ENCODE data around the gene GDF9. TPM values are rescaled to one million over a fixed set of nuclear protein-coding genes. Genes with fewer than 3 reads are reported as not detected.

GDF9 gene
- total and polyA plus RNA-seq, 2 experiments from 2014 or later, result 0.11 to 0.14 TPM

DNA sequence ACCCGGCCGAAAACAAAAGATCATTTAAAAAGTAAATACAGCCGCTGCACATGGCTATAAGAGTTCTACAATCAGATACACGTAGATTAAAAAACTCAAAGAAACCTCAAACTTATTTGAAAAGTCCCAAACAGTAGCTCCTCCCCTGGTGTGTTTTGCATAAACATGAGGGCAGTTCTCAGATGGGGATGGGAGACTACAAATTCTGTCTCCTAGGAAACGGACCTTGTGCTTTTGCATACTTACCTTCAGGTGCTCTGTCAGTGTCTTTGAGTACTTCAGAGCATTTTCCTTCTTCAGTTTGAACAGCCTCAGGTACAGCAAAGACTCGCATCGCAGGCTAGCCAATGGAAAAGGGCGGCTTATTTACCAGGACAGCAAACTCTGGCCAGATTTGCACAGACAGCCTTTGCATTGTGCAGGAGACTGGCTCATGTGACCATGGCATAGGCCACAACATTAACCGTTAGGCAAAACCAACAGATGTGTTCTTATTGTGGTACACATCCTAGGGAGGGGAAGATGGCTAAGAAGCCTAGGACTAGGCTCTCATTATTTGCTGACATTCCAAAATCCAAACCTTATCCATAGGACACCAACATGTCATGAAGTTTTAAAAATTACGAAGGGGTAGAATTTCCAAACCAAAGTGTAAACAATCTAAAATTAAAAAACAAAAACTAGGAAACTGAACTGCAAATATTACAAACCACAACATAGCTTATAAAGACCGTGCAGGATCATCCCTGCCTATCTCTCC is 20.0 kb upstream of the GDF9 start:
- no peak overlapping the region for H3K4me3 Mint-ChIP-seq
- H3K4me1 ChIP-seq (ENCODE audit: insufficient read depth), result no peaks in the 10 kb centered on the region
- no peaks in the 10 kb centered on the region for H3K4me1 Mint-ChIP-seq
- H3F3A ChIP-seq (replicated peaks; ENCODE audit: low read depth), result no peaks in the 10 kb centered on the region
- H3K9me3 Mint-ChIP-seq, result no peaks in the 10 kb centered on the region
- H3K4me3 ChIP-seq, result no peak overlapping the region
- no peaks in the 10 kb centered on the region for H3K27me3 ChIP-seq (ENCODE audit: insufficient read depth)
- H3K4me2 ChIP-seq, result no peak overlapping the region
- no peak for TF ChIP-seq ZNF114 (CRISPR knock-in tag; IDR thresholded peaks at IDR 0.05)
- TF ChIP-seq, protein P1, sequence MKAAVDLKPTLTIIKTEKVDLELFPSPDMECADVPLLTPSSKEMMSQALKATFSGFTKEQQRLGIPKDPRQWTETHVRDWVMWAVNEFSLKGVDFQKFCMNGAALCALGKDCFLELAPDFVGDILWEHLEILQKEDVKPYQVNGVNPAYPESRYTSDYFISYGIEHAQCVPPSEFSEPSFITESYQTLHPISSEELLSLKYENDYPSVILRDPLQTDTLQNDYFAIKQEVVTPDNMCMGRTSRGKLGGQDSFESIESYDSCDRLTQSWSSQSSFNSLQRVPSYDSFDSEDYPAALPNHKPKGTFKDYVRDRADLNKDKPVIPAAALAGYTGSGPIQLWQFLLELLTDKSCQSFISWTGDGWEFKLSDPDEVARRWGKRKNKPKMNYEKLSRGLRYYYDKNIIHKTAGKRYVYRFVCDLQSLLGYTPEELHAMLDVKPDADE (IDR thresholded peaks at IDR 0.05), result no peak
- no peak overlapping the region for H3K27ac Mint-ChIP-seq
- no peak overlapping the region for H3K27ac ChIP-seq (ENCODE audit: low read depth)
- peaks cover 47% of the 10 kb centered on the region for H3K36me3 ChIP-seq (ENCODE audit: insufficient read depth)
- no peak overlapping the region for H2AFZ ChIP-seq
- ATAC-seq (no peak), DNase-seq (ENCODE audit: low spot score) (peak; percentile 33)
- H4K20me1 ChIP-seq (replicated peaks; ENCODE audit: insufficient read depth), result peaks cover 4% of the 10 kb centered on the region; the same call in 1 of the 2 replicates
- no peaks in the 10 kb centered on the region for H3K79me2 ChIP-seq (replicated peaks; ENCODE audit: insufficient read depth)
- no peaks in the 10 kb centered on the region for H3K27me3 Mint-ChIP-seq (ENCODE audit: insufficient read depth, low read depth, poor library complexity)
- H3K36me3 Mint-ChIP-seq (ENCODE audit: low read depth), result peaks cover 66% of the 10 kb centered on the region
- no peaks in the 10 kb centered on the region for H3K9me2 ChIP-seq (ENCODE audit: insufficient read depth)

DNA sequence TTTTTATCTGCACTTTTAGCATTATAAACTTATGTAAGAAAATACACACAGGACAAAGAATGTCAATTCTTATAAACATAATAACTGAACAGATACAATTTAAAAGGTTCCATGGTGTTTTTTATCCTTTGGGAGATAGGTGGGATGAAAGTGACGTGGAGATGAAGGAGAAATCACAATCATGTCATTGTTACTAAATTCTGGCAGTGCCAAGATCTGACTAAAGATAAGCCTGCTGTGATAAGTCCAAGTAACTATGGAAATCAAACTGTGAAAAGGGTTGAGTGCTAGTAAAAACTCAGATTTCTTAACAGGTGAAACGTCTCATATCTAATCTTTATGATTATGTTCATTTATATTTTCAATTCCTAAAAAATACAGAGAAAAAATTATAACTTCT is 18.3 kb upstream of the GDF9 start:
- Mint-ChIP-seq H3K36me3 (ENCODE audit: low read depth) (peaks cover 66% of the 10 kb centered on the region), H3K27me3 (ENCODE audit: insufficient read depth, low read depth, poor library complexity) (no peaks in the 10 kb centered on the region), H3K9me3 (no peaks in the 10 kb centered on the region), H3K4me1 (no peaks in the 10 kb centered on the region), H3K4me3 (no peak overlapping the region), H3K27ac (no peak overlapping the region)
- Histone ChIP-seq H3K9me2 (ENCODE audit: insufficient read depth) (no peaks in the 10 kb centered on the region), H3K4me1 (ENCODE audit: insufficient read depth) (no peaks in the 10 kb centered on the region), H3K4me3 (no peak overlapping the region), H3K79me2 (replicated peaks; ENCODE audit: insufficient read depth) (no peaks in the 10 kb centered on the region), H3K4me2 (no peak overlapping the region), H3K27ac (ENCODE audit: low read depth) (no peak overlapping the region), H4K20me1 (replicated peaks; ENCODE audit: insufficient read depth) (peaks cover 4% of the 10 kb centered on the region; the same call in 1 of the 2 replicates), H3K36me3 (ENCODE audit: insufficient read depth) (peaks cover 52% of the 10 kb centered on the region), H3F3A (replicated peaks; ENCODE audit: low read depth) (no peaks in the 10 kb centered on the region), H3K27me3 (ENCODE audit: insufficient read depth) (no peaks in the 10 kb centered on the region), H2AFZ (no peak overlapping the region)
- no peak for DNase-seq (ENCODE audit: low spot score)
- no peak for ATAC-seq
- TF ChIP-seq ZNF114 (CRISPR knock-in tag; IDR thresholded peaks at IDR 0.05), result no peak
- TF ChIP-seq CREB1 (CRISPR knock-in tag; IDR thresholded peaks at IDR 0.05; ENCODE audit: low read depth), result no peak
- TF ChIP-seq ZNF331 (CRISPR knock-in tag; IDR thresholded peaks at IDR 0.05; ENCODE audit: low read depth), result no peak
- TF ChIP-seq, protein P2, sequence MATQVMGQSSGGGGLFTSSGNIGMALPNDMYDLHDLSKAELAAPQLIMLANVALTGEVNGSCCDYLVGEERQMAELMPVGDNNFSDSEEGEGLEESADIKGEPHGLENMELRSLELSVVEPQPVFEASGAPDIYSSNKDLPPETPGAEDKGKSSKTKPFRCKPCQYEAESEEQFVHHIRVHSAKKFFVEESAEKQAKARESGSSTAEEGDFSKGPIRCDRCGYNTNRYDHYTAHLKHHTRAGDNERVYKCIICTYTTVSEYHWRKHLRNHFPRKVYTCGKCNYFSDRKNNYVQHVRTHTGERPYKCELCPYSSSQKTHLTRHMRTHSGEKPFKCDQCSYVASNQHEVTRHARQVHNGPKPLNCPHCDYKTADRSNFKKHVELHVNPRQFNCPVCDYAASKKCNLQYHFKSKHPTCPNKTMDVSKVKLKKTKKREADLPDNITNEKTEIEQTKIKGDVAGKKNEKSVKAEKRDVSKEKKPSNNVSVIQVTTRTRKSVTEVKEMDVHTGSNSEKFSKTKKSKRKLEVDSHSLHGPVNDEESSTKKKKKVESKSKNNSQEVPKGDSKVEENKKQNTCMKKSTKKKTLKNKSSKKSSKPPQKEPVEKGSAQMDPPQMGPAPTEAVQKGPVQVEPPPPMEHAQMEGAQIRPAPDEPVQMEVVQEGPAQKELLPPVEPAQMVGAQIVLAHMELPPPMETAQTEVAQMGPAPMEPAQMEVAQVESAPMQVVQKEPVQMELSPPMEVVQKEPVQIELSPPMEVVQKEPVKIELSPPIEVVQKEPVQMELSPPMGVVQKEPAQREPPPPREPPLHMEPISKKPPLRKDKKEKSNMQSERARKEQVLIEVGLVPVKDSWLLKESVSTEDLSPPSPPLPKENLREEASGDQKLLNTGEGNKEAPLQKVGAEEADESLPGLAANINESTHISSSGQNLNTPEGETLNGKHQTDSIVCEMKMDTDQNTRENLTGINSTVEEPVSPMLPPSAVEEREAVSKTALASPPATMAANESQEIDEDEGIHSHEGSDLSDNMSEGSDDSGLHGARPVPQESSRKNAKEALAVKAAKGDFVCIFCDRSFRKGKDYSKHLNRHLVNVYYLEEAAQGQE (IDR thresholded peaks at IDR 0.05; ENCODE audit: unreplicated experiment), result no peak
- TF ChIP-seq, protein P1 (IDR thresholded peaks at IDR 0.05), result no peak
- TF ChIP-seq POLR2AphosphoS5 (IDR thresholded peaks at IDR 0.05; ENCODE audit: low read depth), result no peak
- TF ChIP-seq EZH2phosphoT487 (IDR thresholded peaks at IDR 0.05; ENCODE audit: unreplicated experiment), result no peak
- TF ChIP-seq, protein P3, sequence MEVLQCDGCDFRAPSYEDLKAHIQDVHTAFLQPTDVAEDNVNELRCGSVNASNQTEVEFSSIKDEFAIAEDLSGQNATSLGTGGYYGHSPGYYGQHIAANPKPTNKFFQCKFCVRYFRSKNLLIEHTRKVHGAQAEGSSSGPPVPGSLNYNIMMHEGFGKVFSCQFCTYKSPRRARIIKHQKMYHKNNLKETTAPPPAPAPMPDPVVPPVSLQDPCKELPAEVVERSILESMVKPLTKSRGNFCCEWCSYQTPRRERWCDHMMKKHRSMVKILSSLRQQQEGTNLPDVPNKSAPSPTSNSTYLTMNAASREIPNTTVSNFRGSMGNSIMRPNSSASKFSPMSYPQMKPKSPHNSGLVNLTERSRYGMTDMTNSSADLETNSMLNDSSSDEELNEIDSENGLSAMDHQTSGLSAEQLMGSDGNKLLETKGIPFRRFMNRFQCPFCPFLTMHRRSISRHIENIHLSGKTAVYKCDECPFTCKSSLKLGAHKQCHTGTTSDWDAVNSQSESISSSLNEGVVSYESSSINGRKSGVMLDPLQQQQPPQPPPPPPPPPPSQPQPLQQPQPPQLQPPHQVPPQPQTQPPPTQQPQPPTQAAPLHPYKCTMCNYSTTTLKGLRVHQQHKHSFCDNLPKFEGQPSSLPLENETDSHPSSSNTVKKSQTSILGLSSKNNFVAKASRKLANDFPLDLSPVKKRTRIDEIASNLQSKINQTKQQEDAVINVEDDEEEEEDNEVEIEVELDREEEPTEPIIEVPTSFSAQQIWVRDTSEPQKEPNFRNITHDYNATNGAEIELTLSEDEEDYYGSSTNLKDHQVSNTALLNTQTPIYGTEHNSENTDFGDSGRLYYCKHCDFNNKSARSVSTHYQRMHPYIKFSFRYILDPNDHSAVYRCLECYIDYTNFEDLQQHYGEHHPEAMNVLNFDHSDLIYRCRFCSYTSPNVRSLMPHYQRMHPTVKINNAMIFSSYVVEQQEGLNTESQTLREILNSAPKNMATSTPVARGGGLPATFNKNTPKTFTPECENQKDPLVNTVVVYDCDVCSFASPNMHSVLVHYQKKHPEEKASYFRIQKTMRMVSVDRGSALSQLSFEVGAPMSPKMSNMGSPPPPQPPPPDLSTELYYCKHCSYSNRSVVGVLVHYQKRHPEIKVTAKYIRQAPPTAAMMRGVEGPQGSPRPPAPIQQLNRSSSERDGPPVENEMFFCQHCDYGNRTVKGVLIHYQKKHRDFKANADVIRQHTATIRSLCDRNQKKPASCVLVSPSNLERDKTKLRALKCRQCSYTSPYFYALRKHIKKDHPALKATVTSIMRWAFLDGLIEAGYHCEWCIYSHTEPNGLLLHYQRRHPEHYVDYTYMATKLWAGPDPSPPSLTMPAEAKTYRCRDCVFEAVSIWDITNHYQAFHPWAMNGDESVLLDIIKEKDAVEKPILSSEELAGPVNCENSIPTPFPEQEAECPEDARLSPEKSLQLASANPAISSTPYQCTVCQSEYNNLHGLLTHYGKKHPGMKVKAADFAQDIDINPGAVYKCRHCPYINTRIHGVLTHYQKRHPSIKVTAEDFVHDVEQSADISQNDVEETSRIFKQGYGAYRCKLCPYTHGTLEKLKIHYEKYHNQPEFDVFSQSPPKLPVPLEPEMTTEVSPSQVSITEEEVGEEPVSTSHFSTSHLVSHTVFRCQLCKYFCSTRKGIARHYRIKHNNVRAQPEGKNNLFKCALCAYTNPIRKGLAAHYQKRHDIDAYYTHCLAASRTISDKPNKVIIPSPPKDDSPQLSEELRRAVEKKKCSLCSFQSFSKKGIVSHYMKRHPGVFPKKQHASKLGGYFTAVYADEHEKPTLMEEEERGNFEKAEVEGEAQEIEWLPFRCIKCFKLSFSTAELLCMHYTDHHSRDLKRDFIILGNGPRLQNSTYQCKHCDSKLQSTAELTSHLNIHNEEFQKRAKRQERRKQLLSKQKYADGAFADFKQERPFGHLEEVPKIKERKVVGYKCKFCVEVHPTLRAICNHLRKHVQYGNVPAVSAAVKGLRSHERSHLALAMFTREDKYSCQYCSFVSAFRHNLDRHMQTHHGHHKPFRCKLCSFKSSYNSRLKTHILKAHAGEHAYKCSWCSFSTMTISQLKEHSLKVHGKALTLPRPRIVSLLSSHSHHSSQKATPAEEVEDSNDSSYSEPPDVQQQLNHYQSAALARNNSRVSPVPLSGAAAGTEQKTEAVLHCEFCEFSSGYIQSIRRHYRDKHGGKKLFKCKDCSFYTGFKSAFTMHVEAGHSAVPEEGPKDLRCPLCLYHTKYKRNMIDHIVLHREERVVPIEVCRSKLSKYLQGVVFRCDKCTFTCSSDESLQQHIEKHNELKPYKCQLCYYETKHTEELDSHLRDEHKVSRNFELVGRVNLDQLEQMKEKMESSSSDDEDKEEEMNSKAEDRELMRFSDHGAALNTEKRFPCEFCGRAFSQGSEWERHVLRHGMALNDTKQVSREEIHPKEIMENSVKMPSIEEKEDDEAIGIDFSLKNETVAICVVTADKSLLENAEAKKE (CRISPR knock-in tag; IDR thresholded peaks at IDR 0.05), result no peak
- TF ChIP-seq NANOG (IDR thresholded peaks at IDR 0.05; ENCODE audit: borderline replicate concordance), result no peak
